Purkinje cell (primary cell): Measurements from ENCODE around the gene INO80C. TPM values are rescaled to one million over a fixed set of nuclear protein-coding genes. Genes with fewer than 3 reads are reported as not detected.

Source experiments
- polyA plus RNA-seq: library from polyadenylated mRNA; unstranded; fragments of >200 nt; fragmentation: Nextera tagmentation; gene quantifications from 2 replicates; pipeline ENCODE4 v1.2.1, GENCODE V29; 2014

Gene INO80C, protein sequence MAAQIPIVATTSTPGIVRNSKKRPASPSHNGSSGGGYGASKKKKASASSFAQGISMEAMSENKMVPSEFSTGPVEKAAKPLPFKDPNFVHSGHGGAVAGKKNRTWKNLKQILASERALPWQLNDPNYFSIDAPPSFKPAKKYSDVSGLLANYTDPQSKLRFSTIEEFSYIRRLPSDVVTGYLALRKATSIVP
- 13.1 and 15.0 TPM in 2 replicates for polyA plus RNA-seq

DNA sequence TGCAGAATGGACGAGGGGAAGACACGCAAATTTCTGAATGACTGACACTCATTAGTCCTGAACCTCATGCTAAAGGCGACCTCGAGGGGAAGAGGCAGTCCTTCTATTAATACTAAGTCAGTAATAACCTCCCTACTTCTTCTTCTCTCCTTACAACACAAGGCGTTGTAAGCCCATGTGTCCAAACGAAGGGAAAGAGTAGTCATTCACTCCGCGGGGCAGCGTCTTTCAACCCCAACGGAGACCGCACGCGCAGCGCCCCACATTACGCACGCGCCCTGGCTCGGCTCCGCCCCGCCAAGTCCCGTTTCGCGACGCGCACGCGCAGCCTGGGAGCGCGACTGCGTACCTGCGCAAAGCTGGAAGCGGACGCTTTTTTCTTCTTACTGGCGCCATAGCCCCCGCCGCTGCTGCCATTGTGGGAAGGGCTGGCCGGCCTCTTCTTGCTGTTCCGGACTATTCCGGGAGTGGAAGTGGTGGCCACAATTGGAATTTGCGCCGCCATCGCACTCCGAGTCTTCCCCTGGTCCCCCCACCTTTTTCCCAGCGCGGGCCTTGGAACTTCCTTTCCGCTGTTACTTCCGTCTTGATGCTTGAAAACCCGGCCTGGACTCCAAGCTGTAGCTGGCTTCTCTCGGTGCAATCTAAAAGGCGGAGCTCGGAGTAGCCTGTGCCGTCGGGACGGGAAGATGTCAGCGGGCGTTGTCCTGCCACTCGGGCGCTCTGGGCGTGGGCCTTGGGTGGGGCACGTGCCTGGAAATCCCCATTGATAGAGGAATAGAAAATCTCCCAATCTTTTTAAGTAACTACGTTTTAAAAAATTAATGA, at the start of gene INO80C:
Gene INO80C (minus strand): TSS at position 591 of the 828 bp plus-strand sequence. CDS start 86 bp downstream, at position 505.

Other genes starting within 250 kb of the INO80C start
- gene ZSCAN30, start 207.7 kb downstream of the INO80C start, polyA plus RNA-seq = 5.7 and 31.3 TPM in 2 replicates
- gene ZNF24, start 153.5 kb downstream of the INO80C start, polyA plus RNA-seq = 28.7 and 34.6 TPM in 2 replicates
- 2.4 and 3.0 TPM in 2 replicates for gene ZNF396, start 120.6 kb downstream of the INO80C start, polyA plus RNA-seq
- gene GALNT1, start 83.8 kb upstream of the INO80C start, polyA plus RNA-seq = 57.6 and 71.9 TPM in 2 replicates